GM06990 (cell line): ENCODE data around the gene CYP2J2.

Source experiments
- DNase-seq: peaks from one replicate; pipeline ENCODE4 v3.0.0-alpha.2; 2011; ENCODE audit not compliant: insufficient read length; ENCODE audit errors: extremely low read depth
- H3K27me3 ChIP-seq: replicated peaks from 2 replicates; pipeline ENCODE4 v1.6.0; 2011; ENCODE audit warnings: low read length; ENCODE audit not compliant: control insufficient read depth, insufficient read depth
- H3K36me3 ChIP-seq: 2 replicates; pipeline ENCODE4 v1.5.1; 2011; ENCODE audit warnings: low read length; ENCODE audit not compliant: control insufficient read depth, insufficient read depth
- H3K4me3 ChIP-seq: replicated peaks from 2 replicates; pipeline ENCODE4 v1.5.1; 2011; ENCODE audit warnings: low read depth, mild to moderate bottlenecking, control low read depth, low read length
- CTCF ChIP-seq: IDR thresholded peaks from 2 replicates; pipeline ENCODE4 v1.5.1; 2011; ENCODE audit warnings: low read length, control low read depth, mild to moderate bottlenecking, inconsistent platforms; ENCODE audit not compliant: insufficient read depth, poor library complexity, severe bottlenecking

CYP2J2 gene

DNA sequence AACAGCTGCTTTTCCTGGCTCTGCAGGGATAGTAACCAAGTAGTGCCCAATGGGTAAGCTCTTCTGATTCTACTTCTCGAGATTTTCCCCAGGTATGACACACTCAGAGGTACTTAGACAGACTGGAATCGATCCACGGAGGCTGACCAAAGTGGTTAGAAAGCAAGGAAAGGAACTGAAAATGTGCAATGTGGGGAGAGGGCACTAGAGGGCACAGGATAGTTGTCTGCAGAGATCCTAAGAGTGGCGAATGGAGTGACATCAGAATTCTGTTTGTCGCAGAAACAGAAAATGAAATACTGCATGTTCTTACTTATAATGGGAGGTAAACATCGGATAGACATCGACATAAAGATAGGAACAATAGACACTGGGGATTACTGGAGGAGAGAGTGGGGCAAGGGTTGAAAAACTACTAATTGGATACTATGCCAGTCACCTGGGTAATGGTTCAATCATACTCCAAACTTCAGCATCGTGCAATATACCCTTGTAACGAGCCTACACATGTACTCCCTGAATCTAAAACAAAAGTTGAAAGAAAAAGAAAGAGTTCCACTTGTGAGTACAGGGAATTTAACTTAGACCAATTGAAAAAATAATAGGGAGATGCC, 23.3 kb downstream of the CYP2J2 start:
- DNase-seq = no peak
- TF ChIP-seq CTCF = peak; percentile 53
- no peak overlapping the region for H3K4me3 ChIP-seq
- H3K36me3 ChIP-seq = no peaks in the 10 kb centered on the region
- H3K27me3 ChIP-seq = no peaks in the 10 kb centered on the region

- H3K27me3 ChIP-seq = no peaks in the 10 kb centered on the region
- H3K4me3 ChIP-seq = no peak overlapping the region
- DNase-seq = no peak
- TF ChIP-seq CTCF = no peak
- H3K36me3 ChIP-seq = no peaks in the 10 kb centered on the region
These were observed 24.7 kb downstream of the CYP2J2 start for GRCh38 chr1:59901770-59902388.

- no peak for DNase-seq
- no peak for TF ChIP-seq CTCF
- Histone ChIP-seq H3K36me3 (no peaks in the 10 kb centered on the region), H3K27me3 (no peaks in the 10 kb centered on the region), H3K4me3 (no peak overlapping the region)
These were observed 25.9 kb downstream of the CYP2J2 start for GRCh38 chr1:59900640-59901039.

DNA sequence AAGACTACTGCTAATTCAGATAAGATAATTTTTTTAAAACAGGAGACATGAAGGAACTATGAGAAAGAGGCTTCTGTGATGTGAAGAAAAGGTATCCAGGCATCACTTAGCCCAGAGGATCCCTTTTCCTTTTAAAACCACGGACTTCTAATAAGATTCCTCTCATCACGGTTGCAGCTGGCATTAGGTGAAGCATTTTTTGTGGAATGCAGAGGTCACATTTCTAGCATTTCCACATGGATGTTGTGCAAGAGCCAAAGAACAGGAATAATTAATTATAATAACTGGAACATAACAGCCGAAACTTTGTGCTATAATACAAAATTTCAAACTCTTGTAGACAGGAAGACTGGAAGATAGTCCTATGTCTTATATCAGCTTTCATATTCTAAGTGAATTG, 27.6 kb downstream of the CYP2J2 start:
- H3K4me3 ChIP-seq = no peak overlapping the region
- no peaks in the 10 kb centered on the region for H3K36me3 ChIP-seq
- no peak for DNase-seq
- TF ChIP-seq CTCF = no peak
- H3K27me3 ChIP-seq = no peaks in the 10 kb centered on the region

DNA sequence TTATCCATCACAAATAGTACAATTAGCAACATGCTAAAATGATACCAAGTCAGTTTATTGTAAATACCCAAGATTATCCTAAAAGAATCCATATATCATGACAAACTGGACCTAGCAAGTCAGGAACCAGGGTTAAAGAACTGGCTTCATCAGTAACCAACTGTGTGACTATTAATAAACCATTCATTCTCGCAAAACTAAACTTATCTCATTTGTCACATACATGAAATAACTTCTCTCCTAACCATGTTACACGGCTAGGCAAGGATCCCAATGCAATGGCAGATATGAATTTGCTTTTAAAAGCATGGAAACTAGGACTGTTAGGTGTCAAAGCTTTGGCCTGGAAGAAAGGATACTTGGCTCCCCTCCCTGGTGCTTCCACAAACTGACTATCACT, 29.4 kb downstream of the CYP2J2 start:
- no peak for DNase-seq
- no peak overlapping the region for H3K4me3 ChIP-seq
- no peaks in the 10 kb centered on the region for H3K27me3 ChIP-seq
- TF ChIP-seq CTCF = no peak
- H3K36me3 ChIP-seq = no peaks in the 10 kb centered on the region
